ENCODE data around the gene TUBA4B.
"Not testable (repeated sequence)": the region's sequence is repeated elsewhere in the genome, so short reads cannot be mapped to it uniquely, and the experiment has no call there.

Gene TUBA4B

GRCh38 chr2:219272995-219273394 is 20.0 kb downstream of the TUBA4B start:
- in situ Hi-C loops (cut with HindIII; ENCODE audit: low sequenced_read_pairs) = no loop called here

DNA sequence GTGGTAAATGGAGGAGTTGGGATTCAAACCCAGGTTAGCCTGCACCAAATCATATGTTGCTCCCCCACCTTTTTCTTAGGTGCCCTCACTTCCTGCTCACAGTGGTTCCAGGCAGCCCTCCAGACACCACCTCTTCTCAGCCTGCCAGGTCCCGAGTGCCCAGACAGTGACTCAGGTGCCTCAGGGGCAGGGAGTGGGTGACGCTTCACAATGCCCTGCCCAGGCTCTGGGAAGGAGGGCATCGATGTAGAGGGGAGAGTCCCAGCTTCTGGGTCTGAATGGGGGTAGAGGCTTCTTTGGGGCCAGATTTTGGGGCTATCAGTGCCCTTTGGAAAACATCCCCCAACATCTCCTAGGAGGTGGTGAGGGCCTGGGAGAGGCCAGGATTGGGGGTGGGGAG is 20.9 kb downstream of the TUBA4B start:
- in situ Hi-C loops (cut with HindIII; ENCODE audit: low sequenced_read_pairs) = no loop called here

GRCh38 chr2:219274361-219274921 is 21.4 kb downstream of the TUBA4B start:
- in situ Hi-C loops (cut with HindIII; ENCODE audit: low sequenced_read_pairs) = no loop called here

DNA sequence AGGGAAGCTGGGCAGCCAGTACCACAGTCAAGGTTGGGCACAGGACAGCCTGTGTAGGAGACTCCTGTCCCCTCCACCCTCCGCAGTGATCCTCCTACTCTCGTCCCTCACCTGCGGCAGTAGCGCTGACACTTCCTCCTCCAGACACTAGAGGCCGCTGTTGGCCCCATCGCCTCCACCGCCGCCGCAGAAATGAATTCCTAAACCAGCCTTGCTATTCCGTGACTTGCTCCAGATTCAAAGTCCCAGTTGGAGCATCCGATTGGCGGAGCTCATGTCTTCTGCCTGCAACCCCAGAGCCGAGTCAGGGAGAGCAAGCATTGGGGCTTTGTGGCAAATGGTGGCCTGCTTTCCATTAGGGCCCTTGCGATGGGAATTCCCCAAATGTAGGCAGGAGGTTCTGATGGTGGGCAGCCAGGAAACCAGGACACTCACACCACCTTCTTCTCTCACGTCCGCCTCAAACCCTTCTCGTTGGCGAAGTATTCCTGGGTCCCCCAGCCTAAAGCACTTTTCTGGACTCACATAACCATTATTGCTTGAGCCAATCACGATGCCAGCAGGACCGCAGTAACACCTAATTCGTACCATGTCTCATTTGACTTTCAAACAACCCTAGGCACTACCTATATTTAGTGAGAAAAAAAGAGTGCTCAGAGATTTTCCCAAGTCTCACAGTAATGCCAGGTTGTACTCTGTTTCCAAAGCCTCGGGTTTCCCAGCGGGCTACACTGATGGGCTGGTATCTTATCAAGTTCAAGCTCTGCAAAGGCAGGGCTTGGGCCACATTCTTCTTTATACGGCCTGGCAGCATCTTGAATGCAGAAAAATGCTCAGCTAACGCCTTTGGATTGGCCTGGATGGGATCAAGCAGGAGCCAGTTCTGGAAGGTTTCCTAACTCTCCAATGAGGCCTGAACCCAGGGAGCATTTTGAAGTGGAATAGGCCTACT is 24.9 kb downstream of the TUBA4B start:
- in situ Hi-C loops (cut with HindIII; ENCODE audit: low sequenced_read_pairs) = no loop called here

- in situ Hi-C loops (cut with HindIII; ENCODE audit: low sequenced_read_pairs) = no loop called here
Observed at GRCh38 chr2:219278655-219279150, 25.7 kb downstream of the TUBA4B start.

GRCh38 chr2:219279151-219279915 is 26.3 kb downstream of the TUBA4B start, which contains the start of gene DNAJB2:
TSS of gene DNAJB2 (plus strand) at chr2:219279366. CDS start at chr2:219279834, 468 bp downstream.
- in situ Hi-C loops (cut with HindIII; ENCODE audit: low sequenced_read_pairs) = no loop called here

- in situ Hi-C loops (cut with HindIII; ENCODE audit: low sequenced_read_pairs) = no loop called here
Observed at GRCh38 chr2:219279916-219280516, 27.0 kb downstream of the TUBA4B start.

- in situ Hi-C loops (cut with HindIII; ENCODE audit: low sequenced_read_pairs) = no loop called here
Observed at GRCh38 chr2:219280651-219281050, 27.6 kb downstream of the TUBA4B start.

- in situ Hi-C loops (cut with HindIII; ENCODE audit: low sequenced_read_pairs) = no loop called here
Observed at GRCh38 chr2:219281588-219281987, 28.5 kb downstream of the TUBA4B start.

DNA sequence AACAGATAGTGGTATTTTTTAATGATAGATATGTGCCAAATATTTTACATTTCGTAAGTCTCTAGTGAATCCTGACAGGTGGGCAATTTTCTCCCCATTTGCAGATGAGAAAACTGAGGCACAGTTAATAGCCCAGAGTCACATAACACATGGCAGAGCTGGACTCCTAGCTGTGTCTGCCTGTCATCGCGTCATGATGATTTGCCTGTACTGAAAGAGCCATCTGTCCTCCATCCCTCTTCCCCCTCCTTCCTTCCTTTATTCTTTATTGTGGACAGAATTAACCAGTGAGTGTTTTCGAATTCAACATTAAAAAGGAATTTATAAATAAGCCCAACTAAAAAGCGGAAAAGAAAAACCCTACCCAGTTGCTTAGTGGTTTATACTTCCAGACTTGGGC is 29.3 kb downstream of the TUBA4B start:
- in situ Hi-C loops (cut with HindIII; ENCODE audit: low sequenced_read_pairs) = no loop called here

GRCh38 chr2:219282943-219283581 is 30.0 kb downstream of the TUBA4B start:
- in situ Hi-C loops (cut with HindIII; ENCODE audit: low sequenced_read_pairs) = no loop called here

GRCh38 chr2:219284501-219285372 is 31.7 kb downstream of the TUBA4B start:
- in situ Hi-C loops (cut with HindIII; ENCODE audit: low sequenced_read_pairs) = no loop called here

- in situ Hi-C loops (cut with HindIII; ENCODE audit: low sequenced_read_pairs) = no loop called here
Observed at GRCh38 chr2:219285373-219285735, 32.3 kb downstream of the TUBA4B start.

DNA sequence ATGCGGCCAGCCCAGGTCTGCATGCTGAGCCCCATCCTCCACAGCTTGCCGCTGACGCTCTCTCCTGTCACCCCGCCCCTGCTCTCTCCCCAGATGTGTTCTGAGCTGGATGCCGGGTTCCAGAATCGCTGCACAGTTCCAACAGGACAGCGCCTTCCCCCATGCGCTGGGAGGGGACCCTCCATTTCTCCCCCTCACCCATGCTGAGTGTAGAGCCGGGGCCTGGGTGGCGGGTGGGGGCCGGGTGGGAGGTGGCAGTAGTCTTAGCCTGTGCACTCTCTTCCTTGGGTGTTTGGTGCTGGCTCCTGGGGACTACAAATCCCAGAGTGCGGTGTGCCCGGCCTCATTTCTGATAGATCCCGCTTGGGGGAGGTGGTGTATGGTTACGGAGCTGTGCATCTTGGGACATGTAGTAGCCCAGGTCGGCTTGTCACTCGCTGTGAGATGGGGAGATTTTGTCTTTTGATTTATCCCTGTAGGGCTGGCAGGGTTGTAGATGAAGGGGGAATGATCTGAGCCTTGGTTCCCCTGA is 32.9 kb downstream of the TUBA4B start:
- in situ Hi-C loops (cut with HindIII; ENCODE audit: low sequenced_read_pairs) = no loop called here

DNA sequence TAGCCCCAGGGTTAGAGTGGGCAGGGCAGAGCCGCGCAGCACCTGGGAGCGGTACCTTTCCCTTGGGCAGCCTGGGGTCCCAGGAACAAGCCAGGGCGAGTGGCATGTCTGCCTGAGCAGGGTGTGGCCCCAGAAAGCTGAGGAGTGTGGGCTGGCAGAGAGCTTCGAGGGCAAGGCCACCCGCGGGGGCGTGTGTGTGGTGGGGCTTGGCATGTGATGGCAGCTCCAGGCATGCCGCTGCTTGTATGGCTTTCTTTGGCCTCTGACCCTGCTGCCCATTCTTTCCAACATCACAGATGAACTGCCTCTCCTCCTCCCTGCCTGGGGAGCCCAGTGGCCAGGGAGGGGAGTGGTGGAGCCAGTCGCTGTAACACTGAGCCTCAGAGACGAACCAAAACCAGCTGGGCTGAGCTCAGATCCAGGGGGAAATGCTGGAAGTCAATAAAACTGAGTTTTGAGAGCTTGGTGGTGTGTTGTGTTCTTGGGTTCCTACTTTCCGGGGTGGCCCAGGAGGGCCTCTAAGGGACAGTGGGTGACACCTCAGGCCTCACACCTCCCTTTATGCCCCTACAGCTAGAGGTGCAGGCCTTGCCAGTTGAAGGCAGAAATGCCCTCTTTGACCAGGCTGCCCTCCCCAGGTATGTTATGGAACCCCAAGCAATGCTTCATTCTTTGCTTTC is 33.5 kb downstream of the TUBA4B start:
- in situ Hi-C loops (cut with HindIII; ENCODE audit: low sequenced_read_pairs) = no loop called here

GRCh38 chr2:219287116-219287440 is 34.0 kb downstream of the TUBA4B start:
- in situ Hi-C loops (cut with HindIII; ENCODE audit: low sequenced_read_pairs) = not testable (repeated sequence)

DNA sequence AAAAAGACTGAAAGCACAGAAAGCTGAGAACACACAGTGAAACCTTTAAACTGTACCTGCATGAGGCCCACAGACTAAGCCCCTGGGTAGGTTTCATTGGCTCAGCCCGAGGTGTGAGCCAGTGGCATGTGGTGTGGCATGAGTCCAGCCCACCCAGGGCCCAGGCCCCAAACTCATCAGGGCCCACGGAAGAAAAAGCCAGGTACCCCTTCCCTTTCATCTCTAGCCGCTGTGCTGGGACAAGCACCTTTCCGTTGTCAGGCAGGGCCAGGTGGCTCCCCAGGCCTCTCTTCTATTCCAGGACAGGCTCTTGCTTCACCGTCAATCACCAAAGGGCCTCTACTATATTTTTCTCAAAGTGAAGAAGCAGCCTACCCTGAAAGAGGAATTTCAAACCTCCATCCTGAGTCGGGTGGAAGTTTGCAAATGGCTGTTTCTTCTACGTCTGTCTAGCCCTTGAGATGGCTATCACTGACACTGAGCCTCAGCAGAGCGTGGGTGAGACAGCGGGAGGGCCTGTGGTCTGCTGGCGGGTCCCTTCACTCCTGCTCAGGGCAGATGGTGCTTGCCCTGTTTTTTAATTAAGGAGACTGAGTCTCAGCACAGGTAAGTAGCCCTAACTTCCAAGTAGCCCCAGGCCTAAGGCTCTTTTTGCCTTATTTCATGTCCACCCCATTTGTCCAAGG is 34.7 kb downstream of the TUBA4B start:
- in situ Hi-C loops (cut with HindIII; ENCODE audit: low sequenced_read_pairs) = no loop called here

DNA sequence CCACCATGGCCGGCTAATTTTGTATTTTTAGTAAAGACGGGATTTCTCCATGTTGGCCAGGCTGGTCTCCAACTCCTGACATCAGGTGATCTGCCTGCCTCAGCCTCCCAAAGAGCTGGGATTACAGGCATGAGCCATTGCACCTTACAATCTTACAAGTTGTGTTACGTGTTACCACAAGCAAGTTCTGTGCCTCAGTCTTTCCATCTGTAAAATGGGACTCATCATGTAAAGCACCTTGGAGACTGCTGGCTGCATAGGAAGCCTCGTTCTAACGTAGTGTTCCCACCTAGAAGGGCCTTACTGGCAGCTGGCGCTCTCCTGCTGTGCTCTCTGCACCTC is 36.1 kb downstream of the TUBA4B start:
- in situ Hi-C loops (cut with HindIII; ENCODE audit: low sequenced_read_pairs) = no loop called here
